ENCODE data around the gene PLXDC1.
"Not testable (repeated sequence)": the region's sequence is repeated elsewhere in the genome, so short reads cannot be mapped to it uniquely, and the experiment has no call there.

PLXDC1 gene

GRCh38 chr17:39170109-39170508, 18.7 kb upstream of the PLXDC1 start:
- no peaks in the 10 kb centered on the region for H3K79me2 ChIP-seq (ENCODE audit: low read length)
- H3K4me2 ChIP-seq (ENCODE audit: low read depth, low read length): no peak overlapping the region
- H4K20me1 ChIP-seq (ENCODE audit: insufficient read depth, low read length): no peaks in the 10 kb centered on the region
- H3K9me2 ChIP-seq (replicated peaks; ENCODE audit: insufficient read depth, low read length): no peaks in the 10 kb centered on the region
- H3K9me3 ChIP-seq (replicated peaks; ENCODE audit: insufficient read depth, low read length): no peaks in the 10 kb centered on the region
- peaks cover 20% of the 10 kb centered on the region for H3F3A ChIP-seq (ENCODE audit: insufficient read depth, low read length)
- no peak overlapping the region for H3K9ac ChIP-seq (ENCODE audit: low read length)
- no peak for TF ChIP-seq EZH2phosphoT487 (IDR thresholded peaks at IDR 0.05; ENCODE audit: low read length)
- TF ChIP-seq CTCF (IDR thresholded peaks at IDR 0.05; ENCODE audit: low read length): no peak
- no peak for TF ChIP-seq EZH2 (optimal IDR thresholded peaks at IDR 0.05; ENCODE audit: low read depth, low read length)
- DNase-seq: no peak
- H2AFZ ChIP-seq (ENCODE audit: low read length): no peak overlapping the region
- H3K27ac ChIP-seq (ENCODE audit: low read length): no peak overlapping the region
- no peaks in the 10 kb centered on the region for H3K36me3 ChIP-seq (replicated peaks; ENCODE audit: insufficient read depth, low read length)
- H3K27me3 ChIP-seq (replicated peaks; ENCODE audit: insufficient read depth, low read length): no peaks in the 10 kb centered on the region
- H3K4me1 ChIP-seq (ENCODE audit: low read length): peaks cover 24% of the 10 kb centered on the region
- no peak overlapping the region for H3K4me3 ChIP-seq (ENCODE audit: low read length)

- H3K27ac ChIP-seq (ENCODE audit: low read length): no peak overlapping the region
- H4K20me1 ChIP-seq (ENCODE audit: insufficient read depth, low read length): no peaks in the 10 kb centered on the region
- H3K4me3 ChIP-seq (ENCODE audit: low read length): no peak overlapping the region
- no peaks in the 10 kb centered on the region for H3K79me2 ChIP-seq (ENCODE audit: low read length)
- H3F3A ChIP-seq (ENCODE audit: insufficient read depth, low read length): peaks cover 20% of the 10 kb centered on the region
- H3K4me2 ChIP-seq (ENCODE audit: low read depth, low read length): no peak overlapping the region
- no peak overlapping the region for H2AFZ ChIP-seq (ENCODE audit: low read length)
- TF ChIP-seq EZH2phosphoT487 (IDR thresholded peaks at IDR 0.05; ENCODE audit: low read length) (no peak), EZH2 (optimal IDR thresholded peaks at IDR 0.05; ENCODE audit: low read depth, low read length) (no peak), CTCF (IDR thresholded peaks at IDR 0.05; ENCODE audit: low read length) (no peak)
- H3K36me3 ChIP-seq (replicated peaks; ENCODE audit: insufficient read depth, low read length): no peaks in the 10 kb centered on the region
- H3K27me3 ChIP-seq (replicated peaks; ENCODE audit: insufficient read depth, low read length): no peaks in the 10 kb centered on the region
- H3K9me3 ChIP-seq (replicated peaks; ENCODE audit: insufficient read depth, low read length): no peaks in the 10 kb centered on the region
- H3K4me1 ChIP-seq (ENCODE audit: low read length): peaks cover 24% of the 10 kb centered on the region
- no peaks in the 10 kb centered on the region for H3K9me2 ChIP-seq (replicated peaks; ENCODE audit: insufficient read depth, low read length)
- no peak overlapping the region for H3K9ac ChIP-seq (ENCODE audit: low read length)
- no peak for DNase-seq
Measured at GRCh38 chr17:39169518-39169917, 18.1 kb upstream of the PLXDC1 start.

- H3K4me2 ChIP-seq (ENCODE audit: low read depth, low read length): no peak overlapping the region
- H3K4me1 ChIP-seq (ENCODE audit: low read length): peaks cover 25% of the 10 kb centered on the region
- no peak overlapping the region for H2AFZ ChIP-seq (ENCODE audit: low read length)
- no peak overlapping the region for H3K27ac ChIP-seq (ENCODE audit: low read length)
- no peak overlapping the region for H3K4me3 ChIP-seq (ENCODE audit: low read length)
- H3K27me3 ChIP-seq (replicated peaks; ENCODE audit: insufficient read depth, low read length): no peaks in the 10 kb centered on the region
- no peaks in the 10 kb centered on the region for H4K20me1 ChIP-seq (ENCODE audit: insufficient read depth, low read length)
- peaks cover 20% of the 10 kb centered on the region for H3F3A ChIP-seq (ENCODE audit: insufficient read depth, low read length)
- H3K36me3 ChIP-seq (replicated peaks; ENCODE audit: insufficient read depth, low read length): no peaks in the 10 kb centered on the region
- H3K9me3 ChIP-seq (replicated peaks; ENCODE audit: insufficient read depth, low read length): no peaks in the 10 kb centered on the region
- TF ChIP-seq EZH2phosphoT487 (IDR thresholded peaks at IDR 0.05; ENCODE audit: low read length) (no peak), CTCF (IDR thresholded peaks at IDR 0.05; ENCODE audit: low read length) (no peak), EZH2 (optimal IDR thresholded peaks at IDR 0.05; ENCODE audit: low read depth, low read length) (no peak)
- H3K9me2 ChIP-seq (replicated peaks; ENCODE audit: insufficient read depth, low read length): no peaks in the 10 kb centered on the region
- H3K79me2 ChIP-seq (ENCODE audit: low read length): no peaks in the 10 kb centered on the region
- H3K9ac ChIP-seq (ENCODE audit: low read length): no peak overlapping the region
- no peak for DNase-seq
Measured at GRCh38 chr17:39169101-39169500, 17.7 kb upstream of the PLXDC1 start.

- not testable (repeated sequence) for H3K27ac ChIP-seq (ENCODE audit: low read length); H3K9me2 ChIP-seq (replicated peaks; ENCODE audit: insufficient read depth, low read length); H4K20me1 ChIP-seq (ENCODE audit: insufficient read depth, low read length); H2AFZ ChIP-seq (ENCODE audit: low read length); H3K9ac ChIP-seq (ENCODE audit: low read length); H3K9me3 ChIP-seq (replicated peaks; ENCODE audit: insufficient read depth, low read length); H3K27me3 ChIP-seq (replicated peaks; ENCODE audit: insufficient read depth, low read length); H3K36me3 ChIP-seq (replicated peaks; ENCODE audit: insufficient read depth, low read length); H3K4me3 ChIP-seq (ENCODE audit: low read length); DNase-seq; H3K4me2 ChIP-seq (ENCODE audit: low read depth, low read length); H3K79me2 ChIP-seq (ENCODE audit: low read length)
- peaks cover 22% of the 10 kb centered on the region for H3K4me1 ChIP-seq (ENCODE audit: low read length)
- H3F3A ChIP-seq (ENCODE audit: insufficient read depth, low read length): peaks cover 17% of the 10 kb centered on the region
Measured at GRCh38 chr17:39168503-39168902, 17.1 kb upstream of the PLXDC1 start.
